HEK293 (cell line): ENCODE measurements around the gene LILRB3.

Experiments
- GLIS1 ChIP-seq: fragments of 450-650 bp; formaldehyde crosslinking; IDR thresholded peaks from 2 replicates; pipeline ENCODE4 v1.5.1; 2016; ENCODE audit warnings: missing biosample characterization, missing genetic modification characterization
- KLF10 ChIP-seq: fragments of 450-650 bp; IDR thresholded peaks from 2 replicates; pipeline ENCODE4 v1.5.1; 2018; ENCODE audit warnings: missing biosample characterization, mild to moderate bottlenecking, missing genetic modification characterization
- MZF1 ChIP-seq: fragments of 450-650 bp; formaldehyde crosslinking; IDR thresholded peaks from 2 replicates; pipeline ENCODE4 v1.5.1; 2017; ENCODE audit warnings: missing biosample characterization, missing genetic modification characterization, borderline replicate concordance
- PATZ1 ChIP-seq: fragments of 450-650 bp; formaldehyde crosslinking; IDR thresholded peaks from 2 replicates; pipeline ENCODE4 v1.5.1; 2016; ENCODE audit warnings: missing biosample characterization, missing genetic modification characterization
- PRDM10 ChIP-seq: fragments of 450-650 bp; formaldehyde crosslinking; IDR thresholded peaks from 2 replicates; pipeline ENCODE4 v1.5.1; 2016; ENCODE audit warnings: missing biosample characterization, missing genetic modification characterization
- PRDM6 ChIP-seq: fragments of 450-650 bp; formaldehyde crosslinking; IDR thresholded peaks from 2 replicates; pipeline ENCODE4 v1.5.1; 2017; ENCODE audit warnings: missing biosample characterization, missing genetic modification characterization
- SALL2 ChIP-seq: fragments of 450-650 bp; formaldehyde crosslinking; IDR thresholded peaks from 2 replicates; pipeline ENCODE4 v1.5.0; 2017; ENCODE audit warnings: missing biosample characterization, mild to moderate bottlenecking, missing genetic modification characterization, borderline replicate concordance
- TRIM28 ChIP-seq: IDR thresholded peaks from 2 replicates; pipeline ENCODE4 v1.6.1; 2011; ENCODE audit warnings: low read length, control low read depth, borderline replicate concordance
- ZBTB8A ChIP-seq: fragments of 450-650 bp; formaldehyde crosslinking; IDR thresholded peaks from 2 replicates; pipeline ENCODE4 v1.5.1; 2016; ENCODE audit warnings: missing biosample characterization, missing genetic modification characterization
- ZEB2 ChIP-seq: fragments of 450-650 bp; formaldehyde crosslinking; IDR thresholded peaks from 2 replicates; pipeline ENCODE4 v1.5.1; 2016; ENCODE audit warnings: missing biosample characterization, missing genetic modification characterization
- ZNF121 ChIP-seq: fragments of 450-650 bp; formaldehyde crosslinking; IDR thresholded peaks from 2 replicates; pipeline ENCODE4 v1.5.1; 2016; ENCODE audit warnings: missing biosample characterization, missing genetic modification characterization
- ZNF133 ChIP-seq: fragments of 450-650 bp; formaldehyde crosslinking; IDR thresholded peaks from 2 replicates; pipeline ENCODE4 v1.5.1; 2016; ENCODE audit warnings: missing biosample characterization, missing genetic modification characterization
- ZNF174 ChIP-seq: fragments of 450-650 bp; formaldehyde crosslinking; IDR thresholded peaks from 2 replicates; pipeline ENCODE4 v1.5.0; 2017; ENCODE audit warnings: missing biosample characterization, mild to moderate bottlenecking, missing genetic modification characterization
- ZNF175 ChIP-seq: fragments of 450-650 bp; formaldehyde crosslinking; IDR thresholded peaks from 2 replicates; pipeline ENCODE4 v1.5.1; 2016; ENCODE audit warnings: missing biosample characterization, missing genetic modification characterization
- ZNF2 ChIP-seq: fragments of 450-650 bp; formaldehyde crosslinking; IDR thresholded peaks from 2 replicates; pipeline ENCODE4 v1.5.1; 2016; ENCODE audit warnings: missing biosample characterization, missing genetic modification characterization
- ZNF398 ChIP-seq: fragments of 450-650 bp; formaldehyde crosslinking; IDR thresholded peaks from 2 replicates; pipeline ENCODE4 v1.5.1; 2017; ENCODE audit warnings: missing biosample characterization, missing genetic modification characterization
- ZNF488 ChIP-seq: fragments of 450-650 bp; formaldehyde crosslinking; IDR thresholded peaks from 2 replicates; pipeline ENCODE4 v1.5.1; 2016; ENCODE audit warnings: missing biosample characterization, missing genetic modification characterization
- ZNF513 ChIP-seq: fragments of 450-650 bp; IDR thresholded peaks from 2 replicates; pipeline ENCODE4 v1.5.1; 2018; ENCODE audit warnings: missing biosample characterization, missing genetic modification characterization
- ZNF544 ChIP-seq: fragments of 450-650 bp; formaldehyde crosslinking; IDR thresholded peaks from 2 replicates; pipeline ENCODE4 v1.5.0; 2017; ENCODE audit warnings: missing biosample characterization, missing genetic modification characterization
- ZNF571 ChIP-seq: fragments of 450-650 bp; formaldehyde crosslinking; IDR thresholded peaks from 2 replicates; pipeline ENCODE4 v1.5.0; 2017; ENCODE audit warnings: missing biosample characterization, missing genetic modification characterization
- ZNF610 ChIP-seq: fragments of 450-650 bp; formaldehyde crosslinking; IDR thresholded peaks from 2 replicates; pipeline ENCODE4 v1.5.1; 2016; ENCODE audit warnings: missing biosample characterization, missing genetic modification characterization, borderline replicate concordance
- ZNF623 ChIP-seq: fragments of 450-650 bp; formaldehyde crosslinking; IDR thresholded peaks from 2 replicates; pipeline ENCODE4 v1.5.1; 2016; ENCODE audit warnings: missing biosample characterization, missing genetic modification characterization
- ZNF629 ChIP-seq: fragments of 450-650 bp; formaldehyde crosslinking; IDR thresholded peaks from 2 replicates; pipeline ENCODE4 v1.5.1; 2017; ENCODE audit warnings: missing biosample characterization, missing genetic modification characterization
- ZNF76 ChIP-seq: fragments of 450-650 bp; formaldehyde crosslinking; IDR thresholded peaks from 2 replicates; pipeline ENCODE4; 2016; ENCODE audit warnings: low read depth, missing biosample characterization, missing genetic modification characterization, borderline replicate concordance
- ZNF768 ChIP-seq: fragments of 450-650 bp; formaldehyde crosslinking; IDR thresholded peaks from 2 replicates; pipeline ENCODE4 v1.5.1; 2018; ENCODE audit warnings: missing biosample characterization, mild to moderate bottlenecking, missing genetic modification characterization
- ZNF776 ChIP-seq: fragments of 450-650 bp; formaldehyde crosslinking; IDR thresholded peaks from 2 replicates; pipeline ENCODE4 v1.5.0; 2017; ENCODE audit warnings: missing biosample characterization, missing genetic modification characterization, borderline replicate concordance
- ZNF843 ChIP-seq: fragments of 450-650 bp; formaldehyde crosslinking; IDR thresholded peaks from 2 replicates; pipeline ENCODE4 v1.5.1; 2016; ENCODE audit warnings: missing biosample characterization, missing genetic modification characterization
- ZSCAN30 ChIP-seq: fragments of 450-650 bp; IDR thresholded peaks from 2 replicates; pipeline ENCODE4 v1.5.1; 2018; ENCODE audit warnings: missing biosample characterization, mild to moderate bottlenecking, missing genetic modification characterization, moderate library complexity

The LILRB3 gene

GRCh38 chr19:54231077-54231931, 8.5 kb upstream of the LILRB3 start (continued):
- TF ChIP-seq ZNF610, result 0 out of 2 replicates have a peak, but pooled peaks have one; percentile 38
- peak; percentile 34; the same call in 1 of the 2 replicates for TF ChIP-seq ZNF768
- TF ChIP-seq SALL2, result no peak
- TF ChIP-seq ZBTB8A, result peak; percentile 49; the same call in 1 of the 2 replicates
- no peak for TF ChIP-seq ZNF544 (tag by site-specific recombination)
- TF ChIP-seq ZNF513 (tag by site-specific recombination), result no peak
- TF ChIP-seq ZNF629, result peak; percentile 22; the same call in 1 of the 2 replicates
- no peak for TF ChIP-seq ZNF175 (tag by site-specific recombination)
- no peak for TF ChIP-seq ZNF174 (tag by site-specific recombination)
- no peak for TF ChIP-seq PATZ1 (tag by site-specific recombination)
- TF ChIP-seq PRDM10 (tag by site-specific recombination), result peak; percentile 68
- TF ChIP-seq ZNF776 (tag by site-specific recombination), result no peak
- no peak for TF ChIP-seq PRDM6
- TF ChIP-seq ZNF843 (tag by site-specific recombination), result no peak
- TF ChIP-seq MZF1 (tag by site-specific recombination), result no peak
- no peak for TF ChIP-seq ZNF76 (tag by site-specific recombination)
- TF ChIP-seq ZNF398, result 0 out of 2 replicates have a peak, but pooled peaks have one; percentile 12
- no peak for TF ChIP-seq ZNF623 (tag by site-specific recombination)
- no peak for TF ChIP-seq ZSCAN30 (tag by site-specific recombination)
- TF ChIP-seq ZNF2 (tag by site-specific recombination), result no peak
- no peak for TF ChIP-seq TRIM28
- TF ChIP-seq GLIS1 (tag by site-specific recombination), result peak; percentile 14; the same call in 1 of the 2 replicates
- no peak for TF ChIP-seq ZNF133
- TF ChIP-seq ZEB2, result peak; percentile 24; the same call in 1 of the 2 replicates
- TF ChIP-seq ZNF488 (tag by site-specific recombination), result no peak
- TF ChIP-seq ZNF571 (tag by site-specific recombination), result no peak
- no peak for TF ChIP-seq ZNF121 (tag by site-specific recombination)
- TF ChIP-seq KLF10 (tag by site-specific recombination), result no peak
